NCI-H1417 treated with DMSO at 0.1 percent for 48 hours (cell line): ENCODE results near the gene RALGDS.
"Not testable (repeated sequence)": the region's sequence is repeated elsewhere in the genome, so short reads cannot be mapped to it uniquely, and the experiment has no call there.

Experiments
- DNase-seq: peaks from one replicate; lab custom pipeline; 2025; lab: John Stamatoyannopoulos, UW

RALGDS gene

GRCh38 chr9:133088146-133088750 lies 32.8 kb downstream of the RALGDS start:
- DNase-seq: no peak

GRCh38 chr9:133087429-133088145 lies 33.5 kb downstream of the RALGDS start:
- DNase-seq: no peak

GRCh38 chr9:133086894-133087293 lies 34.1 kb downstream of the RALGDS start:
- no peak for DNase-seq

- DNase-seq: not testable (repeated sequence)
These were observed 34.7 kb downstream of the RALGDS start for GRCh38 chr9:133086212-133086860.

GRCh38 chr9:133083688-133084087 lies 37.4 kb downstream of the RALGDS start:
- DNase-seq: not testable (repeated sequence)

GRCh38 chr9:133081957-133082644 lies 38.9 kb downstream of the RALGDS start:
- not testable (repeated sequence) for DNase-seq

- DNase-seq: not testable (repeated sequence)
These were observed 40.0 kb downstream of the RALGDS start for GRCh38 chr9:133080786-133081779.

- no peak for DNase-seq
These were observed 40.9 kb downstream of the RALGDS start for GRCh38 chr9:133080161-133080560.

GRCh38 chr9:133078486-133078885 lies 42.6 kb downstream of the RALGDS start:
- no peak for DNase-seq

- no peak for DNase-seq
These were observed 44.3 kb downstream of the RALGDS start for GRCh38 chr9:133076691-133077090.

GRCh38 chr9:133075925-133076630 lies 45.0 kb downstream of the RALGDS start:
- no peak for DNase-seq

- no peak for DNase-seq
These were observed 46.9 kb downstream of the RALGDS start for GRCh38 chr9:133074111-133074651.

- no peak for DNase-seq
These were observed 47.7 kb downstream of the RALGDS start for GRCh38 chr9:133073086-133074014.

GRCh38 chr9:133072210-133072609 lies 48.8 kb downstream of the RALGDS start:
- DNase-seq: not testable (repeated sequence)

GRCh38 chr9:133071484-133072150 lies 49.4 kb downstream of the RALGDS start:
- DNase-seq: no peak

GRCh38 chr9:133070985-133071384 lies 50.1 kb downstream of the RALGDS start:
- DNase-seq: not testable (repeated sequence)

- DNase-seq: not testable (repeated sequence)
These were observed 50.5 kb downstream of the RALGDS start for GRCh38 chr9:133070500-133070961.

GRCh38 chr9:133068431-133068830 lies 52.6 kb downstream of the RALGDS start:
- DNase-seq: not testable (repeated sequence)
